ENCODE data around the gene CLEC3B. TPM values are rescaled to one million over a fixed set of nuclear protein-coding genes. Genes with fewer than 3 reads are reported as not detected.
"Not testable (repeated sequence)": the region's sequence is repeated elsewhere in the genome, so short reads cannot be mapped to it uniquely, and the experiment has no call there.

Gene CLEC3B, protein sequence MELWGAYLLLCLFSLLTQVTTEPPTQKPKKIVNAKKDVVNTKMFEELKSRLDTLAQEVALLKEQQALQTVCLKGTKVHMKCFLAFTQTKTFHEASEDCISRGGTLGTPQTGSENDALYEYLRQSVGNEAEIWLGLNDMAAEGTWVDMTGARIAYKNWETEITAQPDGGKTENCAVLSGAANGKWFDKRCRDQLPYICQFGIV
- total RNA-seq (2014; rRNA removed; shearing (Covaris generic)), result not detected in 2 replicates
- not detected in 2 replicates for polyA plus RNA-seq (2015; cell fraction: cytosol; rRNA removed)
- 0.62 TPM in 1 of 2 replicates, not detected in the other for polyA plus RNA-seq (2015; cell fraction: nucleus; rRNA removed)

DNA sequence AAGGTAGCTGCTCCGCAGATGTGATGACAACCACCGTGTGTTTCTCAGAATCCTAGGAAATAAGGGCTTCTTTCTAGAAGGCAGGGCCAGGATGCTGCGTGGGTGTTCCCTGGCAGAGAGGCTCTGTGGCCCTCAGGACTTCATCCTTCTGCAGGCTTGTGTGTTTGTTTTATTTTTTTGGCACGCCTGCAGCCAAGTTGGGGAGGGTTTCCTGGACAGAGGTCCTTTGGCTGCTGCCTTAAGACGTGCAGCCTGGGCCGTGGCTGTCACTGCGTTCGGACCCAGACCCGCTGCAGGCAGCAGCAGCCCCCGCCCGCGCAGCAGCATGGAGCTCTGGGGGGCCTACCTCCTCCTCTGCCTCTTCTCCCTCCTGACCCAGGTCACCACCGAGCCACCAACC is at the start of gene CLEC3B:
Gene CLEC3B, plus strand, starts transcription at position 266 of the 400 bp plus-strand sequence. Its CDS starts 60 bp downstream, at position 326.
- DNase-seq (ENCODE audit: low read depth), result no peak

DNA sequence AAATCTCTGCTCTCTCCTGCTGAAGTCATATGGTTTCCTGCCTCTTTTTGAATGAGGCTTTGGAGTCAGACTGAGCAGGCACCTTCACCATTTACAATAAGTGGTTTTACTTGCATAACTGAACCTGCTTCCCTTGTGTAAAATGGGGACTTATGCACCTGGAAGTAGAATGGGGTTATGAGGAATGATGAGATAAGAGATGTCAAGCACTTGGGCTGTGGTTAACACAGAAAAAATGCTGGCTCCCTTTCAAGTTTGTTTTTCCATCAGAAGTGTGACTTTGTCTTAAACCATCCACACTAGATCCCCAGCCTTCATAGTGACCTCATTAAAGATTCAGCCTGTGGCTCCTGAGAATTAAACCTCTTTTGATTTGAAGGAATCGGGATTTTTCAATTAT is 44.9 kb upstream of the CLEC3B start:
- no peak for DNase-seq (ENCODE audit: low read depth)

DNA sequence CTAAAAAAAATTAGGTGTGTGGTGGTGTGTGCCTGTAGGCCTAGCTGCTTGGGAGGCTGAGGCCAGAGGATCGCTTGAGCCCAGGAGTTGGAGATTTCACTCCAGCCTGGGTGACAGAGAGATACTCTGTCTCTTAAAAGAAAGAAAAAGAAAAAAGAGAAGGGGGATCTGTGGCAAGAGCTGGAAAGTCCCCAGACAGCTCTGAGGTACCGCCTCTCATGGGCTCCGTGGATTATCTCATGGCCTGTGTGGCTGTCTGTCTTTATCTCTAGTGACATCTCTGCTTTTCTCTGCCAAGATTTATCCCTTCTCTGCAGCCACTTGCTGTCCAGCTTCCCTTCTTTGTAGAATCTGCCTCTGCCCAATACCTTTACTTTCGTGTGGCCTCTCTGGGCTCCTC is 44.4 kb upstream of the CLEC3B start:
- no peak for DNase-seq (ENCODE audit: low read depth)

DNA sequence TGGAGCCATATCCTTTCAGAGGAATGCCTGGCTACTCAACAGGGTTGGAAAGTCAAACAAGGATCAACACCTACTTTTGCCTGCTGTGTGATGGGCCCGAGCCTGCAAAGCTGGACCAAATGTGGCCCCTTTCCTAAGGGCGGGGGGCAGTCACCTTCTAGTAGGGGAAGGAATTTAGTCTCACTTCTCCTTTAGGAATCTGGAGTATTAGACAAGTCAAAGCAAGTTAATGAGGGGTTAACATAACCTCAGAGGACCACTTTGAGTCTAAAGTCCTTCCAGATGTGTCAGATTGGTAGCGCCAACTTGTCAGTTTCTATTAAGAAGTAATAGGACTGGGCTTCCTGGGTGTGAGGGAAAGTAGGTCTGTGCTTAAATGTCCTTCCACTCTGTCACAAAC is 43.3 kb upstream of the CLEC3B start:
- DNase-seq (ENCODE audit: low read depth), result no peak

DNA sequence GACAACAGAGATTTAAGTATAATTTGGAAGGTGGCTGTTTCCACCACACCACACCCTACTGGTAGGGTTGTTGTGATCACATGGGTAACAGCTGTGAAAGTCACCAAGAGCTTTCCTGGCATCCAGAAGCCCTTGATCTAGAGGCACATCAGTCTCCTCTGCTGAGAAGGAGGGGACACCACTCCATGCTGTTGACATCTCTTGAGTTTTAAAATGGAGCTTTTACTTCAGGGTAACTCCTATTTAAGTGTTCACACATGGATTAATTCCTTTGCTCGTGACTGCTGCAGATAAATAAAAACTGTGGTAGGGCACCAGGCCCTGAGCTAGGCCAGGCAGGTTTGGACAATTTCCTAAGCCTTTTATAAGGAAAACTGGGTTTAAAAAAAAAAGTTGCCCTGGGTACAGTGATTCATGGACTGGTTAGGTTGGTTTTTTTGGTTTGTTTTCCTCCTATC is 42.6 kb upstream of the CLEC3B start:
- DNase-seq (ENCODE audit: low read depth), result no peak

DNA sequence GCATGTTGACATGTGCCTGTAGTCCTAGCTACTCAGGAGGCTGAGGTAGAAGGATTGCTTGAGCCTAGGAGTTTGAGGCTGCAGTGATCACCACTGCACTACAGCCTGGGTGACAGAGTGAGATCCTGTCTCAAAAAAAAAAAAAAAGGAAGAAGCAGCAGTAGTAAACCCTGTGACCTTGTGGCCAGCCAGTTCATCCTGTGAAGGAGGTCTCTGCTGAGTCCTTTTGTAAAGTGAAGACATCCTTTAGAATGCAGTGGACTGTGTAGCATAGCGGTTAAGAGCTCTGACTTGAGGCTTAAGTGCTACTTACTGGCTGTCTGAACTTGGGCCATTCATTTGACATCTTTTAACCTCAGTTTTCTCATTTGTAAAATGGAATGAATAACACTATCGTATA is 41.8 kb upstream of the CLEC3B start:
- DNase-seq (ENCODE audit: low read depth), result no peak

DNA sequence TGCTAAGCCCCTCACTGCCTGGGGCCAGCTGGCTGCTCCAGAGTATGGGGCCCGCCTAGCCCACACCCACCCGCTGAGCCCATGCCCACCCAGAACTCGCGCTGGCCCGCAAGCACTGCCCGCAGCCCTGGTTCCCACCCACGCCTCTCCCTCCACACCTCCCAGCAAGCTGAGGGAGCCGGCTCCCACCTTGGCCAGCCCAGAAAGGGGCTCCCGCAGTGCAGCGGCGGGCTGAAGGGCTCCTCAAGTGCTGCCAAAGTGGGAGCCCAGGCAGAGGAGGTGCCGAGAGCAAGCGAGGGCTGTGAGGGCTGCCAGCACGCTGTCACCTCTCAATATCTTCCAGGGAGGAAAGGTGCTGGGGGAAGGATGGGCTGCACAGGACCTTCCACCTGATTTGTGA is 39.8 kb upstream of the CLEC3B start:
- not testable (repeated sequence) for DNase-seq (ENCODE audit: low read depth)

DNA sequence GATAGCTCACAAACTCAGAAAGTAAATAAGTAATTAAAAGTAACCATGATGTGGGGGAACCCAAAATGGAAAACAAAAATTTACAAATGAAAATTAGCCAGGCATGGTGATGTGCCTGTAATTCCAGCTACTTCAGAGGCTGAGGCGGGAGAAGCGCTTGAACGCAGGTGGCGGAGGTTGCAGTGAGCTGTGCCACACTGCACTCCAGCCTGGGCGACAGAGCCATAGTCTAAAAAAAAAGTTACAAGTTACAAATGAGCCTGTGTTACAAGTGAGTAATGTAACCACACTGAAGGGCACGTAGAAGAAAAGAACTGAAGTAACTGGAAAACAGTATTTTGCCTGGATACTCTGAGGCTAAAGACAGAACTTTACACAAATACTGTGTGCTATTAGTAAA is 38.8 kb upstream of the CLEC3B start:
- DNase-seq (ENCODE audit: low read depth), result no peak

DNA sequence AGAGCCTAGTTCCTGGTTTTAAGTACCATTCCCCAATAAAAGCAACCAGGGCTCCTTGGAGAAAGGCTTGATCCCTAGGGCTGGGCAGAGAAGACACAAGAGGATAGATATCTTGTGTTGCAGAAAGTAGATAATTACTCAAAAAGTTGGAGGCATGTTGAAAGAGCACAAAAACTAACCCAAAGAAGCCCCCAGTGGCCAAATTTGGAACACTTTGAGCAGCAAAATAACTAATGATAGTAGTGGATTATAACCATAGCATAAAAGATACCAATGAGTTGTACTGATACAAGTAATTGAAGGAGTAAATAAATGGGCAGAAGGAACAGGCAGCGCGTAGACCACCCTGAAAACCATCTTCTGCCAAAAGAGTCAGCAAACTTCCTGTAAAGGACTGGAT is 38.0 kb upstream of the CLEC3B start:
- no peak for DNase-seq (ENCODE audit: low read depth)

DNA sequence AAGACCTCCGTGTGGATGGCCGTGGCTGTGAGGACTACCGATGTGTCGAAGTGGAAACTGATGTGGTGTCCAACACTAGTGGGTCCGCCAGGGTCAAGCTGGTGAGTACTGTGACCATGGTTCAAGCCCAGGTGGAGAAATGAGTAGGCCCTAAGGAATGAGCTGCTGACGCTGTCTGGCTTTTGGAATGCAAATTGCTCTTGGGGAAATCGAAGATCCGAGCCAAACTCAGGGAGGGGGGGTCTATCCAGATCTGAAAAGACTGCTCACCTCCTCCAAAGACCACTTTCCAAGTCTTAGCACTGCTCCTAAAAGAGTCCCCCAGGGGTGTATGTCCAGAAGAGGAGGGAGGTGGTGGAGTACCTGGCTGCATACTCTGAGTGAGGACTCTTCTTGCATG is 37.0 kb upstream of the CLEC3B start:
- DNase-seq (ENCODE audit: low read depth), result no peak

DNA sequence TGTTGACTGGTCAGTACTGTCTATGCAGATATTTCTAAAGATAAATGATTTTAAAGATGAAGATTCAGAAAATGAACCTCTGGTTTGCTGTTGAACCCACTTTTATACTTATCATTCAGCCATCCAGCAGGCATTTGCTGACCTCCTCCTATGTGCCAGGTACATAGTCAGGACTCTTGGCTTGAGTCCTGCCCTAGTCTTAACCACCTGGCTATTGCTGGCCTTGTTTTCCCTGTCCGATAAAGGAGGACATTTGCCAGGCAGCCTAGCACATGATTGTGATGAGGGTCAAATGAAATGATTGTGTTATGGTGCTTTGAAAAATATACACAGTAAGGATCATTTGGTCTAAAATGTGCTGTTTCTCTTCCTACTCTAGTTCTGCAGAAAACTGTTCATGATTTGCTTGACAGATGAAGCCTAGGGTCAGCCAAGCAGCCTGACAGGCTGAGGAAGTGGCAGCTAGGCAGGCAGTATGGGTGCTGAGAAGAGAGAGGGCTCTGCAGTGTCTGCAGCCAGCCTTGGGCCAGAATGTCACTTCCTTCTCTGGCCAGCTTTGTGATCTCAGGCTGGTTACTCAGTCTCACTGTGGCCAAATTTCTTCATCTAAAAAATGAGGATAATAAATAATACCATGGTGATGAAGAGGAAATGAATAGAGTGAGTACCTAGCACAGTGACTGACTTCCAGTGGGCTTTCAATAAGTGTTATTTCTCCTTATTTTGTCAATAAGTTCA is 36.3 kb upstream of the CLEC3B start:
- DNase-seq (ENCODE audit: low read depth), result no peak

DNA sequence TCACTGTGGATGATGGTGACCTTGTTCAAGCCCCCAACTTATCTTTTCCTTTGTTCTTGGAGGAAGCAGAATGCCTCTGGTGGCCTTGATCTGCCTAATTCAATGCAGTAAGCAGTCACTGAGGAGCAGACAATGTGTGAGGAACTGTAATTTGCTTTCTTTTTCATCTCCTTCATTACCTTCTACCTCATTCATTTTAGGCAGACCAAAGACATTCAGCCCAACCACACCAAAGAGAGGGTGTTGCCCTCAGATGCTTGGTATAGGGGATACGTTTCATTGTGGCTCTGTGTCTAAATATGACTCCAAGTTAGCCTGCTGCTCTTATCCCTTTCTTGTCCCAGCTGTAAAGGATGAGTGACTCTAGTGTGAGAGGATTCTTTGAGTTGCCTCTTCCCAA is 34.8 kb upstream of the CLEC3B start:
- no peak for DNase-seq (ENCODE audit: low read depth)

DNA sequence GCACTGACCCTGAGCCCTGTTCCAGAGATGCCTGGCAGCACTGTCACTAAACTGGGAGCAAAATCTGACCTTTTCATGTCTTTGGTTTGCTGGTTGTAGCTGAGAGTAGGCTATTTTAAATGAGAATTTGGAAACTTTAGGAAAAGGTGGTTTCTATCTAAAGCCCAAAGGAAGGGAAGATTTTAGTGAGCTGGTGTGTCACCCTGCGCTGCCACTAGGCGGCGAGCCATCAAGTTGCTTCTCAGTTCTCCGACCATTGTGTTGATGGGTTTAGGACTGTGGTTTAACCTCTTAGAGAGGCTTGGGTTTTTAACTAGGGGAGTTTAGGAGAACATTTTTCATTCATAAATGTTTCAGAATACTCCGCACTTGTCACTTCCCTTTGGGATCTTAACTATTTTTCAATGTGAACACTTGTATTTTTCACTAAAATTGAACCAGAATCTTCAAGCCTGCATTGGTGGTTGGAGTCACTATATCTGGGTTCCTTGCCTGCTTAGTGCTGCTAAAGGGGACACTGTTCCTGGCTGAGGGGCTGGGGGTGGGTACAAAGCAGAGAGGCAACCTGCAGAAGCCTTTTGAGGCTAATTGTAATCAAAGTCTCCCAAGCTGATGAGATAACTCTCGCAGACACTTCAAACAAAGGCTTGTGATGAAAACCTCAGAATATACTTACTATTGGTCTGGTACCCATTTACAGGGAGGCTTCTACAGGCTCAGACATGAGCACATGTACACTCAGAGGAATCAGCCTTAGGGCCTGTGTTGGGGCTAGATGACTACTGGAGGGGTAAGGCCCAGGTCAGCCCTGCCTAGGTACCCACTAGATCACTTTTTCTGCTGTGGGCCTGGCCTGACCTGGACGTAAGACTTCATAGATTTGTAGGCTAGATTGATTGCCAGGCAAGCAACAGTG is 33.3 kb upstream of the CLEC3B start:
- DNase-seq (ENCODE audit: low read depth), result no peak

DNA sequence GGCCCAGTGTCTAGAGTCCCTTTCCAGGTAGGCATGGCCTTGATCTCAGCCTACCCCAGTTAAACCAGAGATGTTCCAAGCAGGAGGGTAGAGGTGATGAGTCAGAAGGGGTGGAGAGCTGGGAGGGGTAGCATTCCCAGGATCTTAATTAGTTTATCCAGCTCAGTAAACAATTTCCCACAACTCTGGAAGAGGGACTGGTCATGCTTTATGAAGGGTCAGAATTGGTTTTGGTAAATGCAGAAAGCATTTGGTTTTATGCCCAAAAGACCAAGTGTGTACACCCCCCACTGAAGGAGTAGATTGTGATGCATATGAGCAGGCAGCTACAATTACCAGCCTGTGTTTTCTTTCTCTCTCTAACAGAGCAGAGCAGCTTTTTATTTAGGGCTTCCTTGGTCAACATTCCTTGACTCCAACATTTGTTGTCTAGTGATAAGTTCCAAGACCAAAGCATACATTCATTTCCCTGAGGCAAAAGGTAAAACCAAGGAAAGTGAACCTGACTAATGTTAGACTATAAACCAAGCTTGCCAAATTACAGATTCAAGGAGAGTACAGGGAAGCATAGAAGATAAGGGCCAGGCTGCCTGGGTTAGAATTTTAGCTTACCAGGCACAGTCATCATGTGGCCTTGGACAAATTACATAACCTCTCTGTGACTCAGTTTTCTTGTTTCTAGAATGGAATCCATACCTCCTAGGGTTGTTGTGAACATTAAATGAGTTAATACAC is 32.5 kb upstream of the CLEC3B start:
- no peak for DNase-seq (ENCODE audit: low read depth)

DNA sequence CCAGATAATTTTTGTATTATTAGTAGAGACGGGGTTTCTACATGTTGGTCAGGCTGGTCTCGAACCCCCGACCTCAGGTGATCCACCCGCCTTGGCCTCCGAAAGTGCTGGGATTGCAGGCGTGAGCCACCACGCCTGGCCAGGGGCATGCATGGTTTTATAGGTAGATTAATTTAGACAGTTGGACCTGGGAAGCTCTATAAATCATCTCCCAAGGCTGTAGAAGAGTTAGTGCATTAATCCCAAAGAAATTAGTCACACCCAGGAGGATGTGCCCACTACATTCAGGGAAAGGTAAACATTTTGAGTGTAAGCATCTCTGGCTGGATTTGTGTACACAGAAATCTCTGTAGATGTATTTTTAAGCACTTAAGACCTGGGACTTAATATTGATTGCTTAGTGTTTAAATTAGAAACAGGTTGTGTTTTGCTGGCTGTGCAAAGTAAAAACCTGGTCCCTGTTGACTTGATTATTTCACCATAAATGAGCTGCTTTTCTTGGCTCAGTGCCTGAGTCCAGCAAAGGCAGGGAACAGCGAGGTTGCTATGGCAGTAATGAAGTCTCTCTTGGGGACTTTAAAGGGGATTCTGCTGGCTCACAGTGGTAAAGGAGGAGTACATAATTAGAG is 30.8 kb upstream of the CLEC3B start:
- DNase-seq (ENCODE audit: low read depth), result no peak

DNA sequence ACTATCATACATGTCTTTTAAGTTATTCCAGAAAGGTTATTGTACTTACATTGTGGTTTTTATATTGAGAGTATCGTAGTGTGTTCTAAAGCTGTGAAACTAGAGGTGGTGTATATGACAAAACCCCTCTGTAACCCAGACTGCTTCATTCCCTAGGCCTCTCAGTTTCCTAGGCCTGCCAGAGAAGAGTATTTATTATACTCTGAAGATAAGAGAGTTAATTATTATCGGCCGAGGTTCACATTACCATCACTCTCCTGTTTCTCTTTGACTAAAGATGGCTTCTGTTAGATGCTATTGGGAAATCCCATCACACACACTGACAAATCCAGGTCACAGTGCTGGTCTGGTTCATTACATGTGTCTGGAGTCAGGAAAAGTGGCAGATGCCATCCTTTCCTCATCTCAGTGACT is 29.5 kb upstream of the CLEC3B start:
- no peak for DNase-seq (ENCODE audit: low read depth)

DNA sequence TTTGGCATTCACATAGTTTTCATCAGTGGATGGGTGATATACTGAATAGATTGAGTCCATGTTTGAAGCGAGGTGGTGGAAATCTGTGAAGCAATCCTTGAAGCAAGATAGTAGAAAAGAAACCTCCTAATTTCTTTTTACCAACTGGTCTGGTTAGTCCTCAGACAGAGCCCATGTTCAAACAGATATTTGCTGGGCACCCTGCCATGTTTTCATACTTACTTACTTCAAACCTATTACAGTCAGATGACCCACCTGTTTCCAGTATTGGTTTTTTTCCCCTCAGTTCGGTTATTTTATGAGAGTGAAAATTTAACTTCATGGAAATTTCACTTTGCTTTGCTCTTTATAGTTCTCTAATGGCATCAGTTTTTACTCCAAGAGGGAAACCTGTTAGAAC is 26.3 kb upstream of the CLEC3B start:
- DNase-seq (ENCODE audit: low read depth), result no peak

DNA sequence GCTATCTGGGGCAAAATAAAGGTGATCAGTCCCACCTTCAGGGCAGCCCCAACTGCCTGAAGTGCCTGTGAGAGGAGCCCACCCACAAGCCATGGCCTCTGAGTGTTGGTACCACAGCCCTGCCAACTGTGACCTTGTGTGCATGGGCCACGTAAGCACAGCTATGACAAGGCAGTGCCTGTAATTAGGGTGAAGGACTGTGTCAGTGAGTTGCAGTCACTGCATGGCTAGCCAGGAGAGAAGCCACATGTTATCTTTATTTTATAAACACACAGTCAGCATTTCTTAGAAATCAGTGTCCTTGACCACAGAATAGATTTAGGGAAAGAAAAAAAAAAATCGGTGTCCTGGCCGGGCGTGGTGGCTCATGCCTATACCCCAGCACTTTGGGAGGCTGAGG is 25.3 kb upstream of the CLEC3B start:
- no peak for DNase-seq (ENCODE audit: low read depth)

DNA sequence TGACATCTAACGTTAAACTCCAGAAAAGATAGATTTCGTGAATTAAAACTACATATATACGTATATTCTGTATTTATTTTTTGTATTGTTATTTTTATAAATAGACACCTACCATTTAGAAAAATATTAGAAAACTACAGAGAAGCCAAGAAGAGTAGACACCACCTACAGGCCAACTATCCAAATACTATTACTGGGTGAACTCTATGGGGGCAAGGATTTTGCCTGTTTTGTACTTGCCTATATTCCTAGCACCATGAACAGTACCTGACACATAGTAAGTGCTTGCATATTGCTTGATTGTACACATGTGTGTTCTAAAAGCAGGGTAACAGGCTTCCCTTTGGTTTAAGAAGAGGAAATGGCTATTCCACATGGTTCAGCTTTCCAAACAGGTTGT is 24.4 kb upstream of the CLEC3B start:
- DNase-seq (ENCODE audit: low read depth), result no peak

DNA sequence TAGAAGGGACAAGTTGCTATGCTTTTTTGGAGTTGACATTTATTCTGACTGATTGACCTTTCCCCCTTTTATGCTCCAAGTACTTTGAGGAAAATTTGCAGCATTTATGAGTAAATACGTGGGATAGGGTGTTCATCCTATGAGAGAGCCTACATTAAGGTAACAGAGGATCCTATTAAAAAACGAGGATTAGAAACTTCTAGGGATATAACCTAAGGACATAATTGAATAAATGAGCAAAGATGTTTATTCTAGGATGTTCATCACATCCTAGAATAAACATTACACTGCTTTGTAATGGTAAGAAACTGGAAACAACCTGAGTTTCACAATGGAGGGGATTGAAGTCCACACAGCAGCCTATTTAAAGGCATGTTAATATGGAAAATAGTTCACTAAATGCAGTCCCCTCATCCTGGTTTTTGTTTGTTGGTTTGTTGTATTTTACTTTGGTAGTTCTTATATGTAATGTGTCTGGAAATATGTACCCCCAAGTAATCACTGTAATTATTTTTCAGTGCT is 23.9 kb upstream of the CLEC3B start:
- DNase-seq (ENCODE audit: low read depth), result no peak

Measured in HT1080 (cell line).